Bronchial epithelial cell (primary cell): ENCODE measurements around the gene CACNA1S. TPM values are rescaled to one million over a fixed set of nuclear protein-coding genes. Genes with fewer than 3 reads are reported as not detected.

ENCODE experiments used
- DNase-seq: peaks from one replicate; pipeline ENCODE4 v3.0.0-alpha.2; 2010; ENCODE audit warnings: low read depth
- FAIRE-seq: peaks from 2 replicates; lab custom pipeline; 2011; peaks lifted over from hg19 to GRCh38; lab: Jason Lieb, UNC
- H3K27me3 ChIP-seq: 2 replicates; pipeline ENCODE4 v1.5.1; 2011; ENCODE audit warnings: low read length; ENCODE audit not compliant: control insufficient read depth, insufficient read depth
- H3K36me3 ChIP-seq: 2 replicates; pipeline ENCODE4 v1.5.1; 2011; ENCODE audit warnings: low read length; ENCODE audit not compliant: control insufficient read depth, insufficient read depth
- H3K4me3 ChIP-seq: 2 replicates; pipeline ENCODE4 v1.5.1; 2011; ENCODE audit warnings: mild to moderate bottlenecking, low read depth, low read length, control low read depth
- total RNA-seq: library from RNA; depleted of rRNA; stranded (reverse); fragments of >200 nt; gene quantifications from 2 replicates; pipeline ENCODE4 v1.2.1, GENCODE V29; 2014
- TF ChIP-seq, protein P1 (sequence below): IDR thresholded peaks from 2 replicates; pipeline ENCODE4 v1.5.1; 2011; ENCODE audit warnings: mild to moderate bottlenecking, moderate library complexity, low read length, control low read depth, inconsistent platforms; ENCODE audit not compliant: insufficient read depth, severe bottlenecking

The CACNA1S gene
- total RNA-seq, 1 donor from 2014 or later: not detected

DNA sequence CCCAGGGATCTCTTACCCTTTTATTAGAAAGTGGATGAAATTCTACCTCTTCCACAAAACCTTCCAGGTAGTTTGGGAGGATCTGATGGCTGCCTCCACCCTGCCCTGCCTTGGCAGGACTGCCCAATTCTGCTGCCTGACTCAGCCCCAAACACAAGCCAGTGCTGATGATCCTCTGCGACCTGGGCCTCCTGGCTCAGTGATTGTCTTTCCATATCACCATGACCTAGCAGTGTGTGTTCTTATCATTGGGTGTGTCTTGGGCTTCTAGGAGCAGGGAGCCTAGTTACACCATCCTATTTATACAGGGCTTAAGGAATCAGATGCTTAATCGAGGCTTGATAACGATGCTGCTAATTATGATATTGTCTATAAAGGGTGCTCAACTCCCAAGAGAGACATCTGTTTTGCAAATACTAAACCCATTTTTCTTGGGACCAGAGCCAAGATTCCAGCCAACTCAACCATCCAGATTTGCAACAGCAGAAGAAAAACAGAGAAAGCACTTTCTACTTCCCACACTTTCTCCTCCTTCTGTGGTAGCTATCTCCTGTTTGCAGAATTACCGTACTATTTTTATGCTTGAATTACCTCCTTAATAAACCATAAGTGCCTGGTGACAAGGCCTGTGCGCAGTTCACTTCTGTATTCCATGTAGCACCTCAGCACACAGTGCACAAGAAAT lies 52.2 kb downstream of the CACNA1S start:
- Histone ChIP-seq H3K4me3 (no peak overlapping the region), H3K36me3 (no peaks in the 10 kb centered on the region), H3K27me3 (peaks cover 2% of the 10 kb centered on the region)
- no peak for FAIRE-seq
- no peak for DNase-seq
- TF ChIP-seq, protein P1, sequence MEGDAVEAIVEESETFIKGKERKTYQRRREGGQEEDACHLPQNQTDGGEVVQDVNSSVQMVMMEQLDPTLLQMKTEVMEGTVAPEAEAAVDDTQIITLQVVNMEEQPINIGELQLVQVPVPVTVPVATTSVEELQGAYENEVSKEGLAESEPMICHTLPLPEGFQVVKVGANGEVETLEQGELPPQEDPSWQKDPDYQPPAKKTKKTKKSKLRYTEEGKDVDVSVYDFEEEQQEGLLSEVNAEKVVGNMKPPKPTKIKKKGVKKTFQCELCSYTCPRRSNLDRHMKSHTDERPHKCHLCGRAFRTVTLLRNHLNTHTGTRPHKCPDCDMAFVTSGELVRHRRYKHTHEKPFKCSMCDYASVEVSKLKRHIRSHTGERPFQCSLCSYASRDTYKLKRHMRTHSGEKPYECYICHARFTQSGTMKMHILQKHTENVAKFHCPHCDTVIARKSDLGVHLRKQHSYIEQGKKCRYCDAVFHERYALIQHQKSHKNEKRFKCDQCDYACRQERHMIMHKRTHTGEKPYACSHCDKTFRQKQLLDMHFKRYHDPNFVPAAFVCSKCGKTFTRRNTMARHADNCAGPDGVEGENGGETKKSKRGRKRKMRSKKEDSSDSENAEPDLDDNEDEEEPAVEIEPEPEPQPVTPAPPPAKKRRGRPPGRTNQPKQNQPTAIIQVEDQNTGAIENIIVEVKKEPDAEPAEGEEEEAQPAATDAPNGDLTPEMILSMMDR: no peak

GRCh38 chr1:201059401-201059800 lies 52.8 kb downstream of the CACNA1S start:
- no peak overlapping the region for H3K4me3 ChIP-seq
- no peak for FAIRE-seq
- DNase-seq: no peak
- TF ChIP-seq, protein P1: no peak
- H3K36me3 ChIP-seq: no peaks in the 10 kb centered on the region
- peaks cover 2% of the 10 kb centered on the region for H3K27me3 ChIP-seq

GRCh38 chr1:201054091-201054543 lies 58.1 kb downstream of the CACNA1S start:
- TF ChIP-seq, protein P1: no peak
- Histone ChIP-seq H3K4me3 (no peak overlapping the region), H3K36me3 (no peaks in the 10 kb centered on the region), H3K27me3 (peaks cover 2% of the 10 kb centered on the region)
- DNase-seq (no peak), FAIRE-seq (no peak)

- H3K27me3 ChIP-seq: peaks cover 2% of the 10 kb centered on the region
- DNase-seq: no peak
- no peaks in the 10 kb centered on the region for H3K36me3 ChIP-seq
- TF ChIP-seq, protein P1: no peak
- H3K4me3 ChIP-seq: no peak overlapping the region
- no peak for FAIRE-seq
These were observed 58.9 kb downstream of the CACNA1S start for GRCh38 chr1:201053155-201053860.

DNA sequence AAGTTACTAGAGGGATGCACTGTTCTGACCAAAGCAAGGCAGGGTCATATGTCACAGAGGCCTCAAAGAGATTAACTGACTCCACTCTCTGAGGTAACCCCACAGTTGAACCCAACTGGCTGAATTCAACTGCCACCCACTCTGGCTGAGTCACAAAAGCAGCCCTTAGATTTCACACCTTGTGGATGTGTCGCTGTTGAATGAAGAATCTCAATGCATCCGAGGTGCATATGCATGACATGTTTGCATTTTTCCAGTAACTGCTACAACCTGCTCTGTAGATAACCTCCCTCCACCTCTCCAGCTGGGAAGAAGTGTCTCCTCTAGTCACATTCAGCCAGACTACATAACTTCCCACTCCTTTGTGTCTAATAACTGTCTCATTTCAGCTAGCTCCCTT lies 60.8 kb downstream of the CACNA1S start:
- H3K36me3 ChIP-seq: no peaks in the 10 kb centered on the region
- no peak overlapping the region for H3K4me3 ChIP-seq
- TF ChIP-seq, protein P1: no peak
- FAIRE-seq (peak; percentile 23), DNase-seq (no peak)
- peaks cover 5% of the 10 kb centered on the region for H3K27me3 ChIP-seq
